Activated CD8-positive, alpha-beta T cell treated with anti-CD3 and anti-CD28 coated beads for 36 hours (primary cell): Measurements from ENCODE around the gene DCAF4. TPM values are rescaled to one million over a fixed set of nuclear protein-coding genes. Genes with fewer than 3 reads are reported as not detected.

Experiments
- ATAC-seq: fragments of 200-7000 bp; cut with Tn5 transposase; one replicate; pipeline ENCODE4 v1.10.0; 2021; ENCODE audit warnings: mild to moderate bottlenecking, moderate library complexity
- CTCF ChIA-PET: fragments of 350-600 bp; sonication (Branson Sonifier 250); formaldehyde crosslinking; loops from one replicate; lab custom pipeline; 2021; ENCODE audit warnings: antibody characterized with exemption; lab: Charles Lee
- POLR2A ChIA-PET: fragments of 350-600 bp; sonication (Branson Sonifier 250); formaldehyde crosslinking; loops from one replicate; lab custom pipeline; 2021; ENCODE audit warnings: antibody characterized with exemption; lab: Charles Lee
- DNase-seq: peaks from one replicate; pipeline ENCODE4 v3.0.0-alpha.2; 2020
- H3K27ac Mint-ChIP-seq: one replicate; pipeline ENCODE4 v1.8.0; 2021; ENCODE audit warnings: mild to moderate bottlenecking, mixed read lengths
- H3K27me3 Mint-ChIP-seq: one replicate; pipeline ENCODE4 v1.8.0; 2021; ENCODE audit warnings: mixed read lengths
- H3K36me3 Mint-ChIP-seq: one replicate; pipeline ENCODE4 v1.8.0; 2021; ENCODE audit warnings: low read depth, mixed read lengths
- H3K4me1 Mint-ChIP-seq: one replicate; pipeline ENCODE4 v1.8.0; 2021; ENCODE audit warnings: low read depth, mixed read lengths
- H3K4me3 Mint-ChIP-seq: one replicate; pipeline ENCODE4 v1.8.0; 2021; ENCODE audit warnings: mild to moderate bottlenecking, moderate library complexity, mixed read lengths
- H3K9me3 Mint-ChIP-seq: one replicate; pipeline ENCODE4 v1.8.0; 2021; ENCODE audit warnings: mixed read lengths
- intact Hi-C: fragments of 100-400 bp; cut with micrococcal nuclease; formaldehyde crosslinking; loops from one replicate; pipeline ENCODE4 v1.10.0; 2022
- total RNA-seq, 2 experiments: library from RNA; stranded (reverse); gene quantifications; one replicate each; pipeline ENCODE4 v1.2.3, GENCODE V29; 2021
- TF ChIP-seq, protein P1 (sequence below): fragments of 200-600 bp; IDR thresholded peaks from one replicate; pipeline ENCODE4 v1.8.0; 2022; ENCODE audit warnings: antibody characterized with exemption, mild to moderate bottlenecking

DCAF4 gene
- total RNA-seq, 2 experiments from 2014 or later, result 17.9 to 19.4 TPM

DNA sequence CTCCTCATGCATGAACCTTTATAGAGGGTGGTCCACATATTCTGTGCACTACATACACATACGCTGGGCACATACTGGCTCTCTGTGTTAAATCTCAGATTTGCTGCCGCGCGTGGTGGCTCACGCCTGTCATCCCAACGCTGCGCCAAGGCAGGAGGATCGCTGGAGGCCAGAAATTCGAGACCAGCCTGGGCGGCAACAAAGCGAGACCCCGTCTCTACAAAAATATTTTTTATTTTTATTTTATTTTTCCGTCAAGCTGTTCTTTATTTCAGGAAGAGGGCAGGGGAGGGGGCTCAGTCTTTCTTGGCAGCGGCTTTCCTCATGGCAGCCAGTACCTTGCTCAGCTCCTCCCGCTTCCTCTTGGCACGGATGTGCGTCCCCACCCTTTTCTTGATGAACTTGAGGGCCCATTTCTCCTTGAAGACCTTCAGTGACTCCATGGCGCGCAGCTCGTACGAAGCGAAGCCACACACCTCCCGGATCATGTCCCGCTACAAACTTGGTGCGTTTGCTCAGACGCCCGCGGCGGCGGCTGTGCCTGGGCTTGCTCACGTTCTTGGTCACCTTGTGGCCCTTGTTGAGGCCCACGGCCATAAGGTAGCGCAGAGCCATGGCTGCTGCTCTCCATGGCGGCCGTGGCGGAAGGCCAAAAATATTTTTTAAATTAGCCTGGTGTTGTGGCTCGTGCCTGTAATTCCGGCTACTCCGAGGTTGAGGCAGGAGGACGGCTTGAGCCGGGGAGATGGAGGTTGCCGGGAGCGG, 3.2 kb downstream of the DCAF4 start:
- ChIA-PET POLR2A (no interaction called here), CTCF (interaction anchor here (1.5 kb wide), 1 partner anchor 19 kb away, joined by 5 read pairs; no protein-coding TSS in a partner anchor)
- no peak for ATAC-seq
- Mint-ChIP-seq H3K4me1 (peaks cover 18% of the 10 kb centered on the region), H3K9me3 (no peaks in the 10 kb centered on the region), H3K36me3 (peaks cover 8% of the 10 kb centered on the region), H3K27ac (no peak overlapping the region), H3K27me3 (peaks cover 2% of the 10 kb centered on the region), H3K4me3 (no peak overlapping the region)
- TF ChIP-seq, protein P1, sequence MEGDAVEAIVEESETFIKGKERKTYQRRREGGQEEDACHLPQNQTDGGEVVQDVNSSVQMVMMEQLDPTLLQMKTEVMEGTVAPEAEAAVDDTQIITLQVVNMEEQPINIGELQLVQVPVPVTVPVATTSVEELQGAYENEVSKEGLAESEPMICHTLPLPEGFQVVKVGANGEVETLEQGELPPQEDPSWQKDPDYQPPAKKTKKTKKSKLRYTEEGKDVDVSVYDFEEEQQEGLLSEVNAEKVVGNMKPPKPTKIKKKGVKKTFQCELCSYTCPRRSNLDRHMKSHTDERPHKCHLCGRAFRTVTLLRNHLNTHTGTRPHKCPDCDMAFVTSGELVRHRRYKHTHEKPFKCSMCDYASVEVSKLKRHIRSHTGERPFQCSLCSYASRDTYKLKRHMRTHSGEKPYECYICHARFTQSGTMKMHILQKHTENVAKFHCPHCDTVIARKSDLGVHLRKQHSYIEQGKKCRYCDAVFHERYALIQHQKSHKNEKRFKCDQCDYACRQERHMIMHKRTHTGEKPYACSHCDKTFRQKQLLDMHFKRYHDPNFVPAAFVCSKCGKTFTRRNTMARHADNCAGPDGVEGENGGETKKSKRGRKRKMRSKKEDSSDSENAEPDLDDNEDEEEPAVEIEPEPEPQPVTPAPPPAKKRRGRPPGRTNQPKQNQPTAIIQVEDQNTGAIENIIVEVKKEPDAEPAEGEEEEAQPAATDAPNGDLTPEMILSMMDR, result no peak
- intact Hi-C loops, result no loop called here
- DNase-seq, result no peak

DNA sequence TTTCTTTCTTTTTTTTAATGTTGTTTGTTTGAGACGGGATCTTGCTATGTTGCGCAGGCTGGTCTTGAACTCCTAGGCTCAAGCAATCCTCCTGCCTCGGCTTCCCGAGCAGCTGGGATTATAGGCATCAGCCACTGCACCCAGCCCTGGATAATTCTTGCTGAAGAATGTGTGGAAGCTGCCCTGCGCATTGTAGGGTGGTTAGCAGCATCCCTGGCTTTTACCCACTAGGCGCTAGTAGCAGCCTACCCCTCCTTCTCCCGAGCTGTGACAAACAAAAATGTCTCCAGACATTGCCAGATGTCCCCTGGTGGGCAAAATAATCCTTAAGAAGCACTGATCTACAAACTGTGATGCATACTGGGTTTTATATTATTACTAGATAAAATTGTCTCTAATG, 6.6 kb downstream of the DCAF4 start:
- DNase-seq (no peak), ATAC-seq (no peak)
- H3K27ac Mint-ChIP-seq, result no peak overlapping the region
- peaks cover 26% of the 10 kb centered on the region for H3K4me1 Mint-ChIP-seq
- CTCF ChIA-PET, result interaction anchor here (1.3 kb wide), 1 partner anchor 16 kb away, joined by 3 read pairs; no protein-coding TSS in a partner anchor
- TF ChIP-seq, protein P1, result no peak
- H3K4me3 Mint-ChIP-seq, result no peak overlapping the region
- H3K9me3 Mint-ChIP-seq, result no peaks in the 10 kb centered on the region
- H3K36me3 Mint-ChIP-seq, result peaks cover 14% of the 10 kb centered on the region
- POLR2A ChIA-PET, result no interaction called here
- H3K27me3 Mint-ChIP-seq, result no peaks in the 10 kb centered on the region
- intact Hi-C loops, result no loop called here

DNA sequence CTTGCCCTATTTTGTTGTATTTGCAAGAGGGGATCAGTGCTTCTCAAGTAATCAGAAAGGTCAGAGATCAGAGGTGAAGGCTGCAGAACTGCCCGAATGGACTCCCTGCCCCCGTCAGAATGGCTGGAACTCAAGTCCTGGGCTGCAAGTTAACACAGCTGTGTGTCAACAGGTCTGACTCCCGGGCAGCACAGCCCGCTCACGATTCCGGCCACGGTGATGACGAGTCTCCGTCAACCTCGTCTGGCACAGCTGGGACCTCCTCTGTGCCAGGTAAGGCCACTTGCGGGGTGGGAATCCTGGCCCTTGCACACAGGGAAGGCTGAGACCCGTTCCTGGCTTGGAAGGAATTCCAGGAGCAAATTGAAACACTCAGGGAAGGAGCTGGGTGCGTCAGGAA, 13.4 kb downstream of the DCAF4 start:
- TF ChIP-seq, protein P1, result no peak
- POLR2A ChIA-PET, result no interaction called here
- CTCF ChIA-PET, result interaction anchor here (7.1 kb wide), 1 partner anchor 9 kb away, joined by 41 read pairs; no protein-coding TSS in a partner anchor
- Mint-ChIP-seq H3K27me3 (no peaks in the 10 kb centered on the region), H3K27ac (no peak overlapping the region), H3K4me3 (no peak overlapping the region), H3K9me3 (no peaks in the 10 kb centered on the region), H3K4me1 (peaks cover 17% of the 10 kb centered on the region), H3K36me3 (peaks cover 36% of the 10 kb centered on the region)
- intact Hi-C loops, result no loop called here
- DNase-seq, result no peak
- ATAC-seq, result no peak

DNA sequence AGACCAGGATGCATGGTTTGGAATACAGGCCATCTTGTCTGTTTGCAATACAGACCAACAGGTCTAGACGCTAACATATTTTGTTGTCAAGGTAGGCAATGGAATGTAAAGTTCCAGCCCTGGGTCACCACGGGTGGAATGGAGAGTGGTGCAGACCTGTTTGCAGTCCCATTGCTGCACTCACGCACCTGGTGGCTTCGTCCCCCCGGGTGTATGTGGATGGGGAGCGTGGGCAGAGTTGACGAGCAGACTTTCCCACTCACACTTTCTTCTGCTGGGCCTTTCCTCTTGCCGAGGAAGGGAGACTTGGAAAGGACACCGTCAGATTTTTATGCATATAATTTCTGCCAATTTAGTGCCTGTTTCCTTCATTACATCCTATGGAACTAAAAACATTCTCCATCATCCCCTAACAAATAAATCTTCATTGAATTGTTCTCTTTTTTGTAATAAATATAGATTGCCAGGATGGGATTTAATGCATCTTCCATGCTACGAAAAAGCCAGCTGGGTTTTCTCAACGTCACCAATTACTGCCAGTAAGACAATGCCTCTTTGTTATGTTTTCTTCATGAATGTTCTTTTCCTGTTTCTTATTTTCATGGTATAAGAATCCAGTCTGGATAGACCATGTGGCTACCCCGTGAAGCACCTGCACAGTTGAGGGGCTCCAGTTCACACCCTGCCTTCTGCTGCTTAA, 15.2 kb downstream of the DCAF4 start:
- TF ChIP-seq, protein P1, result no peak
- intact Hi-C loops, result no loop called here
- peaks cover 17% of the 10 kb centered on the region for H3K4me1 Mint-ChIP-seq
- H3K27me3 Mint-ChIP-seq, result no peaks in the 10 kb centered on the region
- no peak for DNase-seq
- no peak for ATAC-seq
- no peaks in the 10 kb centered on the region for H3K9me3 Mint-ChIP-seq
- no peak overlapping the region for H3K27ac Mint-ChIP-seq
- POLR2A ChIA-PET, result interaction anchor here (1.2 kb wide), 1 partner anchor 117 kb away, joined by 4 read pairs; the partner anchor contains the start of gene RBM25
- CTCF ChIA-PET, result no interaction called here
- H3K4me3 Mint-ChIP-seq, result no peak overlapping the region
- H3K36me3 Mint-ChIP-seq, result peaks cover 36% of the 10 kb centered on the region
